HG02943 (cell line): ENCODE data around the gene SPATA31D4.

Experiments used
- ATAC-seq: cut with Tn5 transposase; IDR thresholded peaks from one replicate; pipeline ENCODE4 v1.9.1; 2021; ENCODE audit warnings: mild to moderate bottlenecking, low read depth, moderate library complexity; ENCODE audit not compliant: unreplicated experiment

The SPATA31D4 gene

DNA sequence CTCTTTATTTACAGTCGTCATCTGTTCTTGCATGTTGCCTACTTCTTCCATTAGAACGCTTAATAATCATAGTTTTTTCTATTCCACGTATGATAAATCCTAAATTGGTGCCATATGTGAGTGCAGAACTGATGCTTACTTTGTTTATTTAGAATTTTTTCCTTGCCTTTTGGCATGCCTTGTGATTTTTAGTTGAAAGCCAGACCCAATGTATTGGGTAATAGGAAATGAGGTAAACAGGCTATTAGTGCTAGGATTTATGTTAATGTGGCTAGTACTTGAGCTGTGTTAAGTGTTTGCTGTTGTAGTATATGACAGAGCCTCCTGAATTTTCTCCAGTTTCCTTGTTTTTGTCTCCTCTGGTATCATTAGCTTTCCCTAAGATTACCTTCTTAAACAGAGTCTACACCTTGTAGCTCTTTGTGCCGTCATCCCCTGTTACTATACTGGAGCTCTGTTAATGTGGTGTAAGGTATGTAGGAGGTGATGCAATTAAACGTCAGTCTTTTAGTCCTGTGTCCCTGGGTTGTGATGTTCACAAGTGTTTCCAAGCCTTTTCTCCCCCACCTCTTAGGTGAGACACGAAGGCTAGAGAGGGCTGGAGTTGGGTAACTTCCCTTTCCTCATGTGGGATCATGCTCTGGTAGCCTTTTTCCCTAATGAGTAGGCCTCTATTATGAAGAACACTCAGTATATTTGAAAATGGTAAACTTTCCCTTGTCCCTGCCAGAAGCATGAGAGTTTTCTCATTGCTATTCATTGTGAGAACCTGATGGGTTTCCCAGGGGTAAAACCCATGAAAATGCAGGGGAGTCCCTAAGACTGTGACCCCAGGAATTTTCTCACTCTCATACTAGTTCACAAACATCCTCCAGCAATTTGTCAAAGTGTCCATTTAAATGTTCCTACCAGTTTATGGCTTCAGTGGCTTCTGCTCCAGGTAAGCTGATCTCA is 36.3 kb downstream of the SPATA31D4 start:
- no peak for ATAC-seq

DNA sequence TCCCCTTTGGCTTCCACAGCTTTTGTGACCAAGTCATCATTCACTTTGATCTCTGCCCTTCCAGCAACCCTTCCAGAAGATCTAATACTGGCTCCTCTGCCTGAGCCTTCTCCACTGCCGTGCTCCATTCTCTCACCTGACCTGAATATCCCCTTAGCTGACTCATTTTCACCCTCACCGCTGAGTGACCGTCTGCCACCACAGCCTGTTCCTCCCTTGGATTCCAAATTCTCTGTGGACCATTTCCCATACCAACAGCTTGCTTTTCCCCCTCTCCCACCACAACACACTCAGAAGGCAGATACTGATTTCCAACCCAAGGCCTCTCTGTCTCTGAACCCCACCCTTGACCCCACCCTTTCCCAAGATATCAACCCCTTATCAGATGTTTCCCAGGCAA is 39.8 kb downstream of the SPATA31D4 start:
- ATAC-seq: no peak

DNA sequence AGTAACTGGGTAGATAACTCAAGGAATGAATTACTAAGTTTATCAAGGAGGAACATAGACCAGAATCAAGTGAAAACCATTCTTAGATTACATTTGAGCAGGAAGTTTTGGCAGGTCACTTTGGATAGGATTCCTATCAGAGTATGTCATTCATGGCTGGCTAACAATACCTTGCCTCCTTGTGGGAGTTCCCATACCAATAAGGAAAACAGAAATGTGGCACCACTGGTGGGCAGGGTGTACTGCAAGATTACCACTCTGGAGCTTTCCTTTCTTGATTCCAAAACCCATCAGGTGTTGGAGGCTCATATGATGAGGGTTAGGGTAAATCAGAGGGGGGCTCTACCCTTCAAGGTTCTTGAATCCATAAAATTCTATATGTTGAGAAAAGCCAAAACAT is 41.7 kb downstream of the SPATA31D4 start:
- no peak for ATAC-seq

DNA sequence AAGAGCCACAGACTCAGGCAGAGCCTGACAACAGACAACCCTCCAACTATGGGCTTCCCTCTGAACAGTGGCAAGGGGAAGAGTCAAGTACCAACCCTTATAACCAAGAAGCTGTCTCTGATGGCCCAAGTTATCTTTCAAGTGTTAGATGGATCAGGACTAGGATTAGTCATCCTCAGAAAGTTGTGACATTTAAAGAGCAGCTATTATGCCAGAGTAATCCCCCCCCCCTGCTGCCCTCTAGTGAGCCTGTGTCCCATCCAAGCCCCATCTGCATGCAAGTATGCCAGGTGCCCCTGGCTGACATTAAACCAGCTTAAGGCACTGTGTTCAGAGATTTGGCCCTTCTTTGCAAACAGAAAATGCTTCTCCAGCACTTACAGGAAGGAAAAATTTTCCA is 43.5 kb downstream of the SPATA31D4 start:
- no peak for ATAC-seq

DNA sequence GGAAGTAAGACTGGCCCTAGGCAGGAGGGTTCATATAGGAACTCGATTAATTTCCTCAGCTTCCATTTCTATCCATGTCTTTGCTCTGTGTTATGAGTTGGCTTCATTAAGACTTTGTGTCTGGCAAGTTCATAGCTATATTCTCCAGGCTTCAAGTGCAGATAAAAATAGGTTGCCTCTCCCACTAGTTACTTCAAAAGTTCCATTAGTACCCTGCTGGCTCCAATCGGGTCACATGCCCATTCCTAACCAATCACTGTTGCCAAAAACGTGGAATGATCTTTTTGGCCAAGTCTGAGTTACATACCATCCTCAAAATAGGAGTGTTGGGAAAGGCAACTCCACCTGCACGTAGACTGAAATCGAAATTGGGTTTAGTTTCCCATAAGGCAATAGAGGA is 46.5 kb downstream of the SPATA31D4 start:
- ATAC-seq: no peak

DNA sequence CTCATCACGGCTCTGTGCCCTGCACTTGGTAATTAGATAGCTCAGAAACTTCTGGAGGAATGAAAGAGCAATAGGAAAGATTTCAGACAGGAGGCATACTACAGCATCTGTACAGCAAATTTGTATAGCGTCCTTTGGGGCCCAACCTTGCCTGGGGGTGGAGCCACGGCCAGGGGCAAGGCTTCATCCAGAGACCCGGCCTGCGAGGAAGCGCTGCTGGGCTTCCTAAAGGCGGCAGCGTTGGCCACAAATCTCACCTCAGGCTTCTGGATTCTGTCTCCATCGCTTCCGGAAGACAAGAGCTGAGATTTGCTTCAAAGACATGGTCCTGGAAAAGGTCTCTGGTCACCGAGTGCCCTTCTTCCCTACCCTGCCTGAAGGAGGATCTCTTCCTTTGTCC is 48.1 kb downstream of the SPATA31D4 start:
- no peak for ATAC-seq

DNA sequence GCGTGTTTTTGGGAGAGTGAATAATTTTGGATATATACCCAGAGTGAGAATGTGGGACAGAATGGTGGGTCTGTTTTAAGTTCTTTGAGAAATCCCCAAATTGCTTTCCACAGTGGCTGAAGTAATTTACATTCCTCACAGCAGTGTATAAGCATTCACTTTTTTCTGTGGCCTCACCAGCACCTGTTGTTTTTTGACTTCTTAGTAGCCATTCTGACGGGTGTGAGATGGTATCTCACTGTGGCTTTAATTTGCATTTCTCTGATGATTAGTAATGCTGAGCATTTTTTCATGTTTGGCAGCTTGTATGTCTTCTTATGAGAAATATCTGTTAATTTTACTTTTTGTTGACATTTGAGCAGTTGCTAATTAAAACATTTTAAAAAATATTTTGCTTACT is 51.0 kb downstream of the SPATA31D4 start:
- ATAC-seq: no peak

DNA sequence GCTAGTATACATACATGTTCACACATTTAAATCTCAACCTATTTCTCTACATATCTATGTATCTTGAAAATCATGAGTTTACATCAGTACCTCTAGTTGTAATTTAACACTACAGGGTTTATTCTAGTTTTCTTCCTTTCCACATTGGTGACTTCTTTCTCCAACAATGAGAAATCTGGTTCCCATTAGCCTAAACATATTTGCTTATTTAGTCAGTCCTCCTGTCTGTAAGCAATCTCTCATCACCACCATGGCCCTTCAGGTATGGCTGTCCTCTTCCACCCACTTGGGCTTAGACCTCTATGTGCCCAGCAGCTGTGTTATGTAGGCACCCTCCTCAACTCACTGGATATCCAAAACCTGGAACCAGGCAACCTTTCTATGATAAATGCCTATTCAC is 52.3 kb downstream of the SPATA31D4 start:
- no peak for ATAC-seq

DNA sequence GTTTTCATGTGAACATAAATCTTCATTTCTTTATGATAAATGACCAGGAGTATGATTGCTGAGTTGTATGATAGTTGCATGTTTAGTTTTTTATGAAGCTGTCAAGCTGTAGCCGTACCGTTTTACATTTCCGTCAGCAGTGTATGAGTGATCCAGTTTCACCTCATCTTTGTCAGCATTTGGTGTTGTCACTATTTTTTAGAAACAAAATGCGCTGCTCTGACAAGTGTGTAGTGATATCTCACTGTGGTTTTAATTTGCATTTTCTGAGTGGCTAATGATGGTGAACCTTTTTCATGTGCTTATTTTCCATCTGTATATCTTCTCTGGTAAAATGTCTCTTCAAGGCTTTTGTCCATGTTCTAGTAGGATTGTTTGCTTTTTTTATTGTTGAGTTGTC is 53.7 kb downstream of the SPATA31D4 start:
- ATAC-seq: no peak
